HG03196 (cell line): Measurements from ENCODE around the gene UBE2L3.
"Not testable (repeated sequence)": the region's sequence is repeated elsewhere in the genome, so short reads cannot be mapped to it uniquely, and the experiment has no call there.

ENCODE experiments used
- ATAC-seq: cut with Tn5 transposase; IDR thresholded peaks from one replicate; pipeline ENCODE4 v1.9.1; 2021; ENCODE audit not compliant: unreplicated experiment

The UBE2L3 gene

DNA sequence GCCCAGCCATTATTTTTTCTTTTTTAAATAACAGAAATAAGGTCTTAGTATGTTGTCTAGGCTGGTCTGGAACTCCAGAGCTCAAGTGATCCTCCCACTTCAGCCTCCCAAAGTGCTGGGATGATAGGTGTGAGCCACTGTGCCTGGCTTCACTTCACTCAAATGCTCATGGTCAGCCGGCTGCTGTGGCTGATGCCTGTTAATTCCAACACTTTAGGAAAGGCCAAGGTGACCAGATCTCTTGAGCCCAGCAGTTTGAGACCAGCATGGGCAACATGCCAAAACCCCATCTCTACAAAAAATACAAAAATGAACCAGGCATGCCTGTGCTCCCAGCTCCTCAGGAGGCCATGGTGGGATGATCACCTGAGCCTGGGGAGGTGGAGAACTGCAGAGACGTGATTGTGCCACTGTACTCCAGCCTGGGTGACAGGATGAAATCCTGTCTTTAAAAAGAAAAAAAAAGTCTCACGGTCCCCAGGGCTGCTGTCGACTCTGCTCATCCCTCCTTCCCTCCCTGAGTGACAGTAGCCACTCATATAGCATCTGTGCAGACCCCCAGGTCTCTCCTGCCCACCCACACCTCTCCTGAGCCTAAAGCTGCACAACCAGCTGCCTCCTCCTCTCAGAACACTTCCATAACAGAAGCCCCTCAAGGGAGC, 58.7 kb downstream of the UBE2L3 start:
- no peak for ATAC-seq

DNA sequence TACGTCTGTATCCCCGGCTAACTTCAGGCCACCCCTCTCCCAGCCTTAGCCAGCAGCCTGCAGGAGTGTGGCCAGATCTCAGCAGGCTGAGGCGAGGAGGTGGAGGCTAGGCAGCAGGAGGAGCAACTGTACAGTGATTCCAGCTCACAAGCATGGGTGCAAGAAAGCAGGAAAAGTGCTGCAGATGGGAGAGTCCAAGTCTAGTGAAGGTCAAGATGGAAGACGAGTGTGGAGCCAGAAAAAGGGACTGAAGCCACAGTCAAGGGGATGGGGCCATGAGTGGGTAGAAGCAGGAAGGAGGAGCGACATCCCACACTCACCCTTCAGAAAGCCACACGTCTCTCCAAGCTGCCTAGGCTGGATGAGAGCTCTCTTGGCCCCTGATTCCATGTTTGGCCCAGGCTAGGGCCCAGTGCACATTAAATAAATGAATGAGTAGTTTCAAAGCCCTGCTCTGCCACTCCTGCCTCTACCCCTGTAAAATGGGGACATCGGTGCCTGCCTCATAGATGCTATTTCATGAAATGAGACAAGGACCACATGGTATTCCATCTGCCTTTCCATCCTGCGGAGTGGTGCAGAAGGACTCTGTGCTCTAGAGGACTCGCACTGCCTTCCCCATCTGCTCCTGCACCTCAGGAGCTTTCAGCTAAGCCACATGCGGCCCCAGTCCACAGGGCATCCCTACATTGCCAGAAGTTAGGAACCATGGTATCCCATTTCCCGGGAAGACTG, 59.4 kb downstream of the UBE2L3 start:
- no peak for ATAC-seq

DNA sequence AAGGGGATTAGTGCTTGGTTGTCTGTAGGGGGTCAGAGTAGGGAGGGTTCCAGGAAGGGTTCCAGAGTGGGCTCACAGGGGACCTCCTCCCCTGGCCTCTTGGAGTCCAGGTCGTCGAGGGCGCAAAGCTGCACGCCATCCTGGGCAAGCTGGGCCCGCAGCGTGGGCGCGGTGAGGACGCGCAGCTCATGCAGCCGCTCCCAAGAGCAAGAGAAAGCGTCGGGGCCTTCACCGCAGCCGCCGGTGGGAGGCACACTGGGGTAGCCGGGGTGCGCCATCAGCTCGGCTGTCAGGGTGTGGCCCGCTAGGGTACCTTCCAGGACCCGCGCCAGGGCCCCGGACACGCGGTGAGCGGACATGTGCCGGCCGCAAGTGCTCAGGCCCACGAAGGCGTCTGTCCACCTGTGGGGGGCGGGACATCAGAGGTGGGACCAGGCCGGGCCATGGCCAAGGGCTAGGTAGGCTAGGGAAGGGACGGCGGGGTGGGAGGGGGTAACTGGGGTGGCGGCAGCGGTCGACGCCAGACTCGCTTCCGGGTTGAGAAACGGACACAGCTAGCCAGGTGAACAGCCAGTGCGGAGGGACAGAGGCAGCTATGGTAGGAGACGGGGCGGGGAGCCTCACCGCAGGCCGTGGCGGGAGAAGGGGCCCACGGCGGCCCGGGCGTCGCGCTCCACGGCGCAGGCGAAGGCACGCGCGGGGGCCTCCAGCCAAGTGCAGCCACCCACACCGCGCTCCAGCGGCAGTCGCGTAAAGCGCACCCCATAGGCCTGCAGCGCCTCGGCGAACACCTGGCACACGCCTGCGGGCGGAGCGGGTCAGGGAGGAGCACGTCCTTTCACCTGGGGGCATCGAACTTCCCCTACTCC, 61.1 kb downstream of the UBE2L3 start:
- no peak for ATAC-seq

DNA sequence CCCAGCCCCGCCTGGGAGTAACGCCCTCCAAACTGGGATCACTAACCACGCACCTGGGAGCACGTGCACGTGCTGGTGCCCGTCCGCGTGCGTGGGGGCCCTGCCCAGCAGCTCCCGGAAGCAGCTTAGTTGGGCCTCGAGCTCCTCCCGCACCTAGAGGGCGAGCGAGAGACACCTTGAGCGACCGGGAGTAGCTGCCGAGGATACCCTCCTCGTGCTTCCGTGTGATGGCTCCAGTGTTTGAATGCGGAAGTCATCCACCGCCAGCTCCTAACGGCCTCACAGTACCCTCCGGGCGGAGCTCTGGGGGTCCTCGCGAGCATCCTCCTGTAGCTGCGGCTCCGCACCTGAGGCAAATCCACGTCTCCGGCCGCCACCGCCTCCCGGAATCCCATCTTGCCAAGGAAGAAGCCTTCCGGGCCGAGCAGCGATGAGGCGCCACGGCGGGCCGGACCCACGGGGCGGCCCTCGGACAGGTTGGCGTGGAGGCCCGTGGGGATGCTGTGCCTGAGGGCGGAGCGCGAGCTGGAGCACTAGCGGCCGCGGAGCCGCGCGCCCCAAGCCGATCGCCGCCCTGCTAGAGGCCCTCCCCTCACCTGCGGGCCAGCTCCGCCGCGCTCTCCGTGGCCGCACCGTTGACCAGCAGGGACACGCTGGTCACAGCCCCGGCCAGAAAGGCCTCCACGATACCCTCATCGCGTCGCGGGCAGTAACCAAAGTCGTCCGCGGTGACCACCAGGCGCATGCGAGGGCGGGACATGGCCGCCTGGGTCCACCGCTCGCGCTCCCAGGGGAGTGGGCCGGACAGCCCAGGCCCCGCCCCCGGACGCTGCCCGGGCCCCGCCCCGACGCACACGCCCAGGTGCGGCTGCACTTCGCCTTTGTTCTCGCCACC, 62.0 kb downstream of the UBE2L3 start, which contains the start of gene YDJC:
Gene YDJC, minus strand, starts transcription at position 768 of the 895 bp plus-strand sequence. Its CDS starts 8 bp downstream, at position 760.
- ATAC-seq: peak; percentile 66

DNA sequence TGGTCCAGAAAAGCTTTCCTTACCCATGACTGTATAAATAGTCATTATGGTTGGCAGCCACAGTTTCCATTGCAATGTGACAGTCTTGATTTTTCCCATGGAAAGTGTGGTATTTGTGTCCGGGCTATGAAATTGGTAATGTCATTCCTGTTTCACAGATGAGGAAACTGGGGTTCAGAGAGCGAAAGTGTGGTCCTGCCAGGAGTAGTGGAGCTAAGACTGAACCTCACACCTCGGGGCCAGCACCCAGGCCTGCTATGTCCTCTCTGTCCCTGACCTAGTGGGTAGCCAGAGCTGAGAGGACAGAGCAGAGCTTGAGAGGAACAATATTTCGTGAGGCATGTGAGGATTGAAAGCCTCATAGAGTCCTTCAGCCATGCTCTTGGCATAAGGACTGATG, 63.5 kb downstream of the UBE2L3 start:
- ATAC-seq: no peak

DNA sequence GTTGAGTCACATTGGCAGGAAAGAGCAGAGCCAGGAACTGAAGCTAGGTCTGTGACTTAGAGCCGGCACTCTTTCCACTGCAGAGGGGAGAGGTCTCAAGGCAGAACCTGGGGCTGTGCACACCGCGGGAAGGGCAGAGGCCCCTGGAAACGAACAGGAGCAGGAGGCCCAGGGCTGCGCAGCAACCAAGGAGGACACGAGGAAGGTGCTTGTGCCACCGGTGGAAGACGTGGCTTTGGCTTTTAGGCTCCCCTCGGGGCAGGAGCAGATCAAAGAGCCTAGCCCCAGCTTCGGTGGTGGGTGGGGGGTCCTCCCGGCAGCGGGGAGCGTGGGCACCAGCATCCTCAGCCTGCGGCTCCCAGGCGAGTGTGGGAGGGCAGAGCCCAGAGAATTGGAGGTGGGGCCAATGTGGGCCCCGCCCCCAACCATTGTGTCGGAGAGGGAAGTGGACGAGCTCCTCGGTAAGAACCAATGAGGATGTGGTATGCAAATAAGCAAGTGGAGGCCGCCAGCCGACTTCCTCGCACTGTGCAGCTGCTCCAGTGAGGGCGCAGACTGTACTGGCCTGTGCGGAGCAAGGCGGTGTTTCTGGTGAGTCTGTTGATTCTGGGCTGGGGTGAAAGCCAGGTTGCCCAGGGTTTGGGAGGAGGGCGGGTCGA, 64.9 kb downstream of the UBE2L3 start, which contains the start of gene CCDC116:
Gene CCDC116, plus strand, starts transcription at position 524 of the 659 bp plus-strand sequence. CDS start 422 bp downstream, outside the sequence.
- ATAC-seq: no peak

DNA sequence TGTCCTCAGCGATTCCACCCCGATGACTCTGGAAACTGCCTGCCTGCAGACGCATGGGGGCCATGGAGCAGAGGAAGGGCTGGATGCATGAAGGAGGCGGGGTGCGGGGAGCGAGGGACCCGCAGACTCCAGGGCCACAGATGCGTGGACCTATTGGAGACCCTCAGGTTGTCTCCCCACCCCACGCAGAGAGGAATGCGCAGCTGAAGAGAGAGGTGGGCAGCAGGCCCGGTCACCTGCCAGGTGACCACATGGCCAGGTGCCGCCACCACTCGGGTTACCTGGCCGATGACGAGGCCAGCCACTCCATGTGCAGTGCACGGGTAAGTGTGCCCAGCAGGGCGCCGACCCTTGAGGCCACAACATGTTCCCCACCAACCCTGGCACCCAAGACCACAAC, 65.4 kb downstream of the UBE2L3 start:
- no peak for ATAC-seq

DNA sequence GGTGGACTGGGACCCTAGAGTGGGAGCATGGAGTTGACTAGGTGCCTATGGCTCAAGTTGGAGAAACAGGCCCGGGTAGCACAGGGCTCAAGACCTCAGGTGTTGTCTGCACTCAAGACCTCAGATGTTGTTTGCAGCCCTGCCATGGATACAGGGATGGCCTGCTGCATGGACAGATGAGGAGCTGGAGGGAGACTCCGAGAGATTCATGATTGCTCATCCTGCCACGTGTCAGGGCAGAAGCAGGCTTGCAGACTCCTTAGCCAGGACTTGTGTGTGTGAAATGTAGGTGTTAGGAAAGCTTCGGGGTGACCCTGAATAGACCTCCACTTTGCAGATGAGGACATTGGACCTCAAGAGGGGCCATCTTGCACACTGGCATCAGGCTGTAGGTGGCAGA, 66.0 kb downstream of the UBE2L3 start:
- no peak for ATAC-seq

DNA sequence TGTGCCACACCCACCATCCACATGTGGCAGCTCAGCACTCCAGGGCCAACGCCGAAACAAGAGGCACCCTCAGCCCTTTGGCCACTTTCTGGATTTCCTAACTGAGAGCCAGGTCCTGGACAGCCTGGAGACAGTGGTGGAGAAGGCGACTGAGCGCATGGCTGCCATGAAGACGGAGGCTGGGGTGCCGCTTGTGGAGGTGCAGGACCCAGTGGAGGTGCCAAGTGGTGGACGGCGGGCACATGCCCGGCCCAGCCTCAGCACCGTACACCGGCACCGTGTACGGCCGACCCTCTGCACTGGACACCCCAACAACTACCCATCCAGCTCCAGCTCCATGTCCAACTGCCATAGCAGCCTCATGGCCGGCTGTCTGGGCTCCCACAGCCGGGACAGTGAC, 66.6 kb downstream of the UBE2L3 start:
- ATAC-seq: no peak

DNA sequence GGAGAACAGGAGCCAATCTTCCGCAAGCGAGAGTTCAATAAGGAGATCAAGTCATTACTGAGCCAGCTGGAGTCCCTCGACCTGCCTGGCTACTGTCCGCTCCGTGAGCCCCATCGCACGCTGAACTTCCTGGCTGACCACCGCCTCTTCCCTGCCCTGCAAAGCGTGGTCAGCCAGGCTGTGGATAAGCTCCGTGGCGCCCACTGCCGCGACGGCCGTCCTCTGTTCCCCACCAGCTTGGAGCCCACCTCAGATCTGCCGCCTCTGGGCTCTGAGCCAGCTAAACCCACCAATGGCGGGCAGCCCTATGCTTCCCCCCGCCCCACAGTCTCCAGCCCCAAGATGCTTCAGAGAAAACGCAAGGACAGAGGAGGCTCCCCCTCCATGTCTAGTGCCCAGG, 67.3 kb downstream of the UBE2L3 start:
- ATAC-seq: no peak

DNA sequence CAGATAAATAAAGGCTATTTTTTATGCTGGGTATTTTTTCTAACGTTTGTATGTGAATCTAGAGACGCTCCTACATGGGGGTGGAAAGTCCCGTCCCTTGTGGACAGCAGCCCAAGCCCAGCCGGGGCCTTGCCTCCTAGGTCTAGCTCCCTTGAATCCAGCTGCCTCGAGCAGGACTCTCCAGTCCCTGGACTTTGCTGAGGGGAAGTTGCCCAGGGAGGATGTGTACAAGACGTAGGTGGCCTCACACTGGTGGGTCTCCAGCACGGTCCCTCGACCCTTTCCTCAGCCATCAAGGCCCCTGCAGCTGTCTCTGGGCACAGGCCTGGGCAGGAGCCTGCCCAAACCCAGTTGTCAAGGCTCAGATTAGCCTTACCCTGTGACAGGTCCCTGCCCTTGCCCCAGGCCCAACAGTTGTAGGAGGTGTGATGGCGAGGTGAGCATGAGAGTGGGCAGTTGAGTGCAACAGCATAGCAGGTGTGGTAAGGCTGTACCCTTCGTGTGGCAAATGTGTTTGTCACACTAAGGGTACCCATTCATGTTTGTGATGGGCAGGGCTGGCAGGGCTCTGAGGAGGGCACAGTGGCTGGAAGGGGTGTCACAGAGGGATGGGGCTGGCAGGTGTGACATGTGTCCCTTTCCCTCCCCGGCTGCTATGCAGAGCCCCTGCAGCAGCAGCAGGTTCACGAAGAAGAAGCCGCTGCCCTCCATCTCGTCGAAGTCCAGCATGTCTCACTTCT, 68.4 kb downstream of the UBE2L3 start:
- ATAC-seq: no peak

DNA sequence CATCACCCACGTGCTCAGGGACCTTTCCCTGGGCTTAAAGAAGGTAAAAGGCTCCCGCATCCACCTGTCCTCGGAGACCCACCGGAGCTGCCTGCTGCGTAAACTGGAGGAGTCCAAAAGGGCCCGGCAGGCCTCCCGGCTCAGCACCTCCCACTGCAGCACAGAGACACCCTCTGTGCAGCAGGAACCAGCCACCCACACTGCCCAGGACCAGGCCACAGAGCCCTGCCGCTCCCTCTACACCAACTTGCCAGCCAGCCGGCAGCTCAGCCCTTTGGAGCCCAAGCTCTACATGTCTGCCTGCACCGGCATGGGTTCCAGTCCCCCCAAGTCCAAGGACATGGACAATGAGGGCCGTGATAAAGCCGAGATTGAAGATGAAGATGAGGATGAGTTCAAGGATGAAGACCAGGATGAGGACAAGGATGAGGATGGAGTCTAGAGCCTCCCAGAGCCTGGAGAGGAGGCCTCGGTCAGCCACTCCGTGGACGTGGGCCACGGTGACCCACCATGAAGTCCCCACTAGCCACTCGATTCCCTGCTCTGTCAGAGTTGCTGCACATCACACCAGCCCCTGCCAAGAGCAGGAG, 69.2 kb downstream of the UBE2L3 start:
- no peak for ATAC-seq

DNA sequence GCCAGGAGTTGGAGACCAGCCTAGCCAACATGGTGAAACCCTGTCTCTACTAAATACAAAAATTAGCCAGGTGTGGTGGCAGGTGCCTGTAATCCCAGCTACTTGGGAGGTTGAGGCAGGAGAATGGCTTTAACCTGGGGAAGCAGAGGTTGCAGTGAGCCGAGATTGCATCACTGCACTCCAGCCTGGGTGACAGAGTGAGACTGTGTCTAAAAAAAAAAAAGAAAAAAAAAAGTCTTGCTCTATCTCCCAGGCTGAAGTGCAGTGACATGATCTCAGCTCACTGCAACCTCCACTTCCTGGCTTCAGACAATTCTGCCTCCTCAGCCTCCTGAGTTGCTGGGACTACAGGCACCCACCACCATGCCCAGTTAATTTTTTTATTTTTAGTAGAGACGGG, 69.9 kb downstream of the UBE2L3 start:
- not testable (repeated sequence) for ATAC-seq

DNA sequence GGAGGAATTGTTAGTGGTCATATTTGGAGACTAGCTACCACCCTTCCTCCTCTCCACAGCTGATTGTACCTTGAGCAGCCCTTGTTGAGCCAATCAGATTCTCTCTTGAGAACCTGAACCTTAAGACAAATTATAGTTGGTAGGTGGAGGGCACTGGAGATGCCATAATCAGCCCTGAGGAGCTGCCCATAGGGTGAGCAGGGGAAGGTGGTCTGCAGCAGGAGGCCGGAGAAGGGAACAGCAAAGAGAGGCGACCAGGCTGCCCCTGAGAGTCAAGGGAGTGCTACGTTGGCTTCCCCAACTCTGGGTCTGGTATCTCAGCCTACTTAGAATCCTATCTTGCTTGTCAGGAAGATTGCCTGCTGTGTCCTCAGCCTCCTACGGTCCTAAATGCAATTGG, 71.8 kb downstream of the UBE2L3 start:
- no peak for ATAC-seq

DNA sequence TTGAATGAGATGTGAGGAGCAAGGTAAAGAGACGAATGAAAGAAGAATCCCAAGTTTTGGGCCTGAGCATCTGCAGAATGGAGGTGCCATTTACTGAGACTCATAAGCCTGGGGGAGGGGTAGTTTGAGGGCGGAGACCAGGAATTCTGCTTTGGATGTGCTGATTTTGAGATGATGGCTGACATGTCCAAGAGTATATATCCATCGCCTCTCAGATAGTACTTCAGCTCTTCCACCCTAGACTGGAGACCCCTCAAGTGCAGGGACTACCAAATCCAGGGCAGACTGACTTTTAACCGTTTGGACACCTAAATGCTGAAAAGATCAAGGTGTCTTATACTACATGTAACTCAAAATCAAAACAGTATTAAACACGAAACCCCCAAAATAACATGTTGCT, 73.3 kb downstream of the UBE2L3 start:
- no peak for ATAC-seq

DNA sequence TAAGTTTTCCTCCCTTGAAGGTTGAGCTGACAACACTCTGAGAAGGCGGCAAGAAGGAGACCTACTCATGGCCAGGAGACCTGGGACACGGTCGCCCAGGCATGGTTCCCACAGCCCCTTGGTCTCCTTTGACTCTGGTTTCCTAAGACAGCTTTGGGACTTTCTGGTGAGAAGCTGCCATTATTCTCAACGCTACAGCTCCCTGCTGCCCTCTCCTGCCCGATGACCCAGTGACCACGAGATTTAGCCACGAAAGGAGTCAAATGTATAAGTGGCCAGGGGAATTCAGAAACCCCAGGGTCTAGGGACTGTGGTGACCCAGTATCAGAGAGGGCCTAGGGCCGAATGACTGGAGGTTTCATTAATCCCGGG, 73.9 kb downstream of the UBE2L3 start:
- ATAC-seq: peak; percentile 7

DNA sequence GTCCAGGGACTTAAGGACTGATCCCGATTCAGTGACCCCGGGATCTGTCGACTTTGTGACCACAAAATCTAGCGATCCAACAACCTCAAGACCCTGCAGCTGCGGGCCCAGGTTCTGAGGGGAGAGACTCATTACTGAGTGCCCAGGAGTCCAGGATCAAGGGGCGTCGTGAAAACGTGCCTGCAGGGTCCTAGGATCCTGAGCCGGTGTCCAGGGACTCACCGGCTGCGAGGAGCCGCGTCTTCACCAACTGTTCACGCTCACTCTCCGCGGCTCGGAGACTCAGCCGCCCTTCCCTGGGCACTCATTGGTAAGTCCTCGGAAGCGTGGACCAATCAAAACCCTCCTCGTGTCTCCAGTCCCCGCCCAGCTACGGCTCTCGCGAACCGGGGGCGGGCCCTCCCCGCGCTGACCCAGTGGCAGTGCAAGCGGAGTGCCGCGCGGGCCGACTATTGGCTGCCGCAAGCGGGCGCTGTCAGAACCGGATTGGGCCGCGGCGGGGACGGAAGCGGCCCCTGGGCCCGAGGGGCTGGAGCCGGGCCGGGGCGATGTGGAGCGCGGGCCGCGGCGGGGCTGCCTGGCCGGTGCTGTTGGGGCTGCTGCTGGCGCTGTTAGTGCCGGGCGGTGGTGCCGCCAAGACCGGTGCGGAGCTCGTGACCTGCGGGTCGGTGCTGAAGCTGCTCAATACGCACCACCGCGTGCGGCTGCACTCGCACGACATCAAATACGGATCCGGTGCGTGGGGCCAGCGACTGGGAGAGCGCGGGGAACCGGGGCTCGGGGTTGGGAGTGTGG, 74.5 kb downstream of the UBE2L3 start, which contains the start of gene SDF2L1:
Gene SDF2L1, plus strand, starts transcription at position 514 of the 795 bp plus-strand sequence. Its CDS starts 35 bp downstream, at position 549.
- ATAC-seq: peak; percentile 82
